IMR-90 (cell line): ENCODE measurements around the gene BPI. TPM values are rescaled to one million over a fixed set of nuclear protein-coding genes. Genes with fewer than 3 reads are reported as not detected.

ENCODE experiments used
- ATAC-seq: fragments of 200-7000 bp; cut with Tn5 transposase; 2 replicates; pipeline ENCODE4 v1.9.1; 2020; ENCODE audit warnings: low read depth, mild to moderate bottlenecking, moderate library complexity
- BruUV-seq: library from RNA; stranded (reverse); fragments of 400-500 nt; replicated peaks from 2 replicates; lab custom pipeline; 2021; lab: Mats Ljungman, UMichigan
- CTCF ChIA-PET: fragments of 300-600 bp; formaldehyde crosslinking; extraction: SDS; loops from one replicate; lab custom pipeline; 2021; ENCODE audit warnings: antibody characterized with exemption; lab: Yijun Ruan, JAX
- POLR2A ChIA-PET: fragments of 300-600 bp; sonication (Branson Sonifier 250); formaldehyde crosslinking; loops from one replicate; lab custom pipeline; 2022; ENCODE audit warnings: antibody characterized with exemption; ENCODE audit not compliant: unreplicated experiment; lab: Charles Lee
- DNase-seq: peaks from one replicate; pipeline ENCODE4 v3.0.0; 2013
- H2AFZ ChIP-seq: replicated peaks from 2 replicates; pipeline ENCODE3; 2013; ENCODE audit warnings: low read length, mild to moderate bottlenecking; ENCODE audit not compliant: poor library complexity
- H2AK5ac ChIP-seq: 2 replicates; pipeline ENCODE4 v1.6.1; 2013; ENCODE audit warnings: low read depth, low read length, inconsistent platforms
- H2AK9ac ChIP-seq: replicated peaks from 2 replicates; pipeline ENCODE3; 2013; ENCODE audit warnings: mild to moderate bottlenecking, low read depth, low read length, moderate library complexity; ENCODE audit not compliant: poor library complexity
- H2BK120ac ChIP-seq: 2 replicates; pipeline ENCODE4 v1.6.1; 2013; ENCODE audit warnings: low read depth, low read length, inconsistent platforms
- H2BK15ac ChIP-seq: 3 replicates; pipeline ENCODE4 v1.6.1; 2013; ENCODE audit warnings: low read depth, low read length, inconsistent platforms
- H2BK20ac ChIP-seq: 2 replicates; pipeline ENCODE4 v1.6.1; 2013; ENCODE audit warnings: low read depth, mild to moderate bottlenecking, inconsistent platforms, low read length, moderate library complexity
- H2BK5ac ChIP-seq: 2 replicates; pipeline ENCODE4 v1.6.1; 2013; ENCODE audit warnings: mild to moderate bottlenecking, low read depth, low read length, inconsistent platforms; ENCODE audit not compliant: poor library complexity, severe bottlenecking
- H3K14ac ChIP-seq: replicated peaks from 2 replicates; pipeline ENCODE4 v1.6.1; 2013; ENCODE audit warnings: low read depth, low read length, inconsistent platforms
- H3K18ac ChIP-seq: 2 replicates; pipeline ENCODE4 v1.6.1; 2013; ENCODE audit warnings: low read depth, low read length, control low read depth
- H3K23ac ChIP-seq: 2 replicates; pipeline ENCODE4 v1.6.1; 2013; ENCODE audit warnings: low read depth, low read length, inconsistent platforms
- H3K27ac ChIP-seq: 2 replicates; pipeline ENCODE4 v1.5.1; 2013; ENCODE audit warnings: mild to moderate bottlenecking, control low read depth, low read length; ENCODE audit not compliant: insufficient read depth
- H3K27me3 ChIP-seq: 2 replicates; pipeline ENCODE4 v1.6.1; 2013; ENCODE audit warnings: low read length; ENCODE audit not compliant: control insufficient read depth, insufficient read depth
- H3K36me3 ChIP-seq: 2 replicates; pipeline ENCODE4 v1.6.1; 2013; ENCODE audit warnings: low read length, mixed read lengths; ENCODE audit not compliant: control insufficient read depth, insufficient read depth
- H3K4ac ChIP-seq: 2 replicates; pipeline ENCODE4 v1.6.1; 2013; ENCODE audit warnings: low read depth, low read length, inconsistent platforms
- H3K4me1 ChIP-seq: 2 replicates; pipeline ENCODE4 v1.6.1; 2013; ENCODE audit warnings: low read length, mixed read lengths; ENCODE audit not compliant: control insufficient read depth, insufficient read depth
- H3K4me2 ChIP-seq: 2 replicates; pipeline ENCODE4 v1.6.1; 2013; ENCODE audit warnings: low read depth, mild to moderate bottlenecking, control low read depth, low read length, moderate library complexity
- H3K4me3 ChIP-seq: 2 replicates; pipeline ENCODE4 v1.5.1; 2013; ENCODE audit warnings: low read depth, mild to moderate bottlenecking, control low read depth, low read length, moderate library complexity; ENCODE audit not compliant: insufficient read depth
- H3K56ac ChIP-seq: 2 replicates; pipeline ENCODE4 v1.6.1; 2013; ENCODE audit warnings: low read length, inconsistent platforms; ENCODE audit not compliant: insufficient read depth; ENCODE audit errors: extremely low read depth
- H3K79me1 ChIP-seq, 2 experiments: 2 replicates each; pipeline ENCODE4 v1.6.1; 2013; ENCODE audit warnings: low read length in 2 of 2, inconsistent platforms in 1 of 2, low read depth in 1 of 2
- H3K9ac ChIP-seq: 2 replicates; pipeline ENCODE4 v1.6.1; 2013; ENCODE audit warnings: low read depth, low read length, control low read depth
- H3K9me1 ChIP-seq: 2 replicates; pipeline ENCODE4 v1.6.1; 2013; ENCODE audit warnings: low read length, inconsistent platforms; ENCODE audit not compliant: insufficient read depth
- H3K9me3 ChIP-seq: 2 replicates; pipeline ENCODE4 v1.6.1; 2013; ENCODE audit warnings: low read length; ENCODE audit not compliant: control insufficient read depth, insufficient read depth
- H4K20me1 ChIP-seq: 2 replicates; pipeline ENCODE4 v1.6.1; 2013; ENCODE audit warnings: low read length, inconsistent platforms; ENCODE audit not compliant: insufficient read depth
- H4K5ac ChIP-seq: 2 replicates; pipeline ENCODE4 v1.6.1; 2013; ENCODE audit warnings: mild to moderate bottlenecking, low read depth, low read length, control low read depth
- H4K8ac ChIP-seq, 2 experiments: 2 replicates each; pipeline ENCODE4 v1.6.1; 2013; ENCODE audit warnings: low read depth in 2 of 2, low read length in 2 of 2, control low read depth in 1 of 2, inconsistent platforms in 1 of 2
- H4K91ac ChIP-seq: 2 replicates; pipeline ENCODE4 v1.6.1; 2013; ENCODE audit warnings: low read depth, low read length, inconsistent platforms; ENCODE audit not compliant: insufficient read depth
- BHLHE40 ChIP-seq: fragments of 150-350 bp; IDR thresholded peaks from 2 replicates; pipeline ENCODE4 v1.6.1; 2016; ENCODE audit warnings: mild to moderate bottlenecking, low read depth, low read length
- CEBPB ChIP-seq: IDR thresholded peaks from 2 replicates; pipeline ENCODE4 v1.6.1; 2012; ENCODE audit warnings: low read depth, low read length, improper control_type of control experiment
- CHD1 ChIP-seq: IDR thresholded peaks from 2 replicates; pipeline ENCODE4 v1.6.1; 2012; ENCODE audit warnings: low read depth, low read length, improper control_type of control experiment
- CTCF ChIP-seq: conservative IDR thresholded peaks from 2 replicates; pipeline ENCODE4 v1.5.1; 2012; ENCODE audit warnings: mild to moderate bottlenecking, low read depth, low read length, improper control_type of control experiment
- ELK1 ChIP-seq: fragments of 150-350 bp; IDR thresholded peaks from 2 replicates; pipeline ENCODE4 v1.6.1; 2016; ENCODE audit warnings: low read depth, mild to moderate bottlenecking, low read length, moderate library complexity, borderline replicate concordance
- FOS ChIP-seq: fragments of 150-350 bp; IDR thresholded peaks from 2 replicates; pipeline ENCODE4 v1.6.1; 2016; ENCODE audit warnings: low read depth, low read length
- MAFK ChIP-seq: IDR thresholded peaks from 2 replicates; pipeline ENCODE4 v1.6.1; 2012; ENCODE audit warnings: low read depth, low read length, improper control_type of control experiment
- MAZ ChIP-seq: IDR thresholded peaks from 2 replicates; pipeline ENCODE4 v1.6.1; 2012; ENCODE audit warnings: low read depth, mild to moderate bottlenecking, low read length, improper control_type of control experiment, moderate library complexity, borderline replicate concordance
- MXI1 ChIP-seq: IDR thresholded peaks from 2 replicates; pipeline ENCODE4 v1.6.1; 2012; ENCODE audit warnings: low read depth, mild to moderate bottlenecking, low read length, moderate library complexity, borderline replicate concordance
- POLR2A ChIP-seq: IDR thresholded peaks from 2 replicates; pipeline ENCODE4 v1.6.1; 2012; ENCODE audit warnings: mild to moderate bottlenecking, low read depth, low read length
- RAD21 ChIP-seq: IDR thresholded peaks from 2 replicates; pipeline ENCODE4 v1.6.1; 2012; ENCODE audit warnings: low read length, improper control_type of control experiment
- RCOR1 ChIP-seq: IDR thresholded peaks from 2 replicates; pipeline ENCODE4 v1.6.1; 2012; ENCODE audit warnings: mild to moderate bottlenecking, low read length, improper control_type of control experiment; ENCODE audit not compliant: insufficient replicate concordance
- RFX5 ChIP-seq: IDR thresholded peaks from 2 replicates; pipeline ENCODE4 v1.8.0; 2012; ENCODE audit warnings: low read depth, mild to moderate bottlenecking, low read length, moderate library complexity
- SMC3 ChIP-seq: fragments of 150-350 bp; IDR thresholded peaks from 2 replicates; pipeline ENCODE4 v1.6.1; 2016; ENCODE audit warnings: low read depth, mild to moderate bottlenecking, antibody characterized with exemption, low read length, moderate library complexity
- WGBS, 2 experiments: methylation state at CpG; one replicate each; pipeline versions ENCODE4 v1.1.5 to v1.1.7; 2013; ENCODE audit warnings: missing lambda C conversion rate in 2 of 2; ENCODE audit not compliant: insufficient read length in 1 of 2; ENCODE audit errors: extremely low coverage in 2 of 2; 5-methylcytosine and 5-hydroxymethylcytosine counted together
- dilution Hi-C: fragments of 300-500 bp; cut with HindIII; formaldehyde crosslinking; loops from one replicate; pipeline ENCODE4 v1.14.3; 2018; ENCODE audit warnings: low sequenced_read_pairs; ENCODE audit not compliant: unreplicated experiment
- in situ Hi-C: fragments of 300-500 bp; cut with MboI; formaldehyde crosslinking; loops from 3 replicates; pipeline ENCODE4 v1.14.3; 2019; ENCODE audit warnings: low sequenced_read_pairs, inconsistent platforms, mixed read lengths
- intact Hi-C: fragments of 100-400 bp; cut with micrococcal nuclease; formaldehyde crosslinking; loops from 2 replicates; pipeline ENCODE4 v1.10.0; 2022
- polyA plus RNA-seq, 3 experiments: library from polyadenylated mRNA; depleted of rRNA; stranded (reverse); fragments of >200 nt; gene quantifications; 2 replicates each; pipeline ENCODE4 v1.2.3, GENCODE V29; 2012; ENCODE audit warnings: low replicate concordance in 1 of 3
- total RNA-seq: library from RNA; depleted of rRNA; stranded (reverse); fragments of >200 nt; gene quantifications from 2 replicates; pipeline ENCODE4 v1.2.3, GENCODE V29; 2012

Gene BPI
- total and polyA plus RNA-seq, 2 of the 4 experiments (the other 2 are of a cell fraction) = 0.05 TPM; not detected in 1

- Histone ChIP-seq H2BK20ac (no peak overlapping the region), H3K27ac (no peak overlapping the region), H4K8ac (no peak overlapping the region), H3K18ac (no peak overlapping the region), H2BK15ac (no peak overlapping the region), H2AK5ac (no peak overlapping the region), H3K9me1 (no peaks in the 10 kb centered on the region), H2BK5ac (no peak overlapping the region), H3K4me3 (no peak overlapping the region), H2BK120ac (no peak overlapping the region), H3K79me1 (no peaks in the 10 kb centered on the region), H4K91ac (no peak overlapping the region), H4K5ac (no peak overlapping the region), H4K20me1 (no peaks in the 10 kb centered on the region), H3K27me3 (peaks cover 44% of the 10 kb centered on the region), H3K14ac (no peak overlapping the region), H3K9me3 (peaks cover 3% of the 10 kb centered on the region; the same call in 1 of the 2 replicates), H3K4ac (no peak overlapping the region), H2AK9ac (no peak overlapping the region), H3K56ac (no peak overlapping the region), H3K4me1 (no peaks in the 10 kb centered on the region), H3K36me3 (no peaks in the 10 kb centered on the region), H2AFZ (no peak overlapping the region), H3K9ac (no peak overlapping the region), H3K4me2 (no peak overlapping the region), H3K23ac (no peak overlapping the region)
- CTCF ChIA-PET = no interaction called here
- DNase-seq (no peak), ATAC-seq (no peak)
- intact Hi-C loops (loop anchor here (10.0 kb wide), 1 partner anchor 422 kb away; the partner anchor contains the start of gene VSTM2L), in situ Hi-C loops (no loop called here), dilution Hi-C loops (no loop called here)
- WGBS, 2 experiments = no CpG with 5 or more reads among the region's 7 CpGs
- POLR2A ChIA-PET = no interaction called here
- no TSS peak for BruUV-seq
- TF ChIP-seq RAD21 = no peak
- no peak for TF ChIP-seq MXI1
- no peak for TF ChIP-seq MAFK
- TF ChIP-seq MAZ = no peak
- TF ChIP-seq CEBPB = no peak
- TF ChIP-seq ELK1 = no peak
- no peak for TF ChIP-seq RCOR1
- no peak for TF ChIP-seq CTCF
- no peak for TF ChIP-seq RFX5
- TF ChIP-seq CHD1 = no peak
- TF ChIP-seq FOS = no peak
- no peak for TF ChIP-seq SMC3
- no peak for TF ChIP-seq POLR2A
- no peak for TF ChIP-seq BHLHE40
Measured at GRCh38 chr20:38326309-38326708, 22.4 kb downstream of the BPI start.
